ENCODE results near the gene EDC3.
"Not testable (repeated sequence)": the region's sequence is repeated elsewhere in the genome, so short reads cannot be mapped to it uniquely, and the experiment has no call there.

Gene EDC3

DNA sequence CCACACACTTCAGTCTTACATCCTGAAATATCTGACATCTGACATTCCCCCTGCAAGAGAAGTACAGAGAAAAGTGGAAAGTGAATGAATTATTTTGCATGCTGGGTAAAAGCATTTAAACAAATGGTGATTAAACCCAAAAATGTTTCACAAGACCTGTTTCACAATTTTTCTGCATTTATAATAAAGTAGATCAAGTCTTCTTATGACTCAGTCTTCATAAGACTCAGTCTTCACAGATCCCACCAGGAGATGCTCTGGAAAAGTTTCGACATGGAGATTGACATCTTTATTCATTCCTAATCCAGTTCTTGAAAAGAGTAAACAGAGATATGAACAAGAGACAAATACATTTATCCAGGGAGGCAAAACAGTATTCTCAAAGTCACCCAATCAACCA lies 13.2 kb upstream of the EDC3 start:
- no peak for DNase-seq

DNA sequence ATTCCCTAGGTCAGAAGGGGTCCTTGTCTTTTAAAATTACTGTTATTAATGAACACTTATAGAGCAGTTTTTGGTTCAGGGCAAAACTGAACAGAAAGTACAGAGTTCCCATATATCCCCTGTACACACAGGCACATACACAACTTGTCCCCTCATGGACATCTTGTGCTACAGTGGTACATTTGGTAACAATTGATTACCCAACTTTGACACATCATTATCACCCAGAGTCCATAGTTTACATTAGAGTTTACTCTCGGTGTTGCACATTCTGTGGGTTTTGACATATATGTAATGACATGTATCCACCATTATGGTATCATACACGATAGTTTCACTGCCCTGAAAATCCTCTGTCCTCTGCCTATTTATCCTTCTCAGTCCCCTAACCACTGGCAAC lies 984 bp upstream of the EDC3 start:
- DNase-seq = no peak

DNA sequence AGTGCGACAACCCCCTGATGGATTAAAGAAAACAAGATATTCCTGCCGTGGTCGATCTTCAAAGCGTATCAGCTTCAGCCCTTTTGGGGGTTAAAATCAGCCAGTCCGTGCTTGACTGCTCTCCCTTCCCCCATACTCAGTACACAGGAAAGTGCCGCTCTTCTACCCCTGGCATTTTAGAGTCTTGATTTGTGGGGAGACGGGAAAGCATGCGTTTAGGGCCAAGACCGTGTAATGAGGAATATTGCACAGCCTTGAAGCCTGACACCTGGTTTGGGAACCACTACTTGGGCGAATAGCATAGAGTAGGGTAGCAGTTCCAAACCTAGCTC lies 540 bp upstream of the EDC3 start:
- no peak for DNase-seq

DNA sequence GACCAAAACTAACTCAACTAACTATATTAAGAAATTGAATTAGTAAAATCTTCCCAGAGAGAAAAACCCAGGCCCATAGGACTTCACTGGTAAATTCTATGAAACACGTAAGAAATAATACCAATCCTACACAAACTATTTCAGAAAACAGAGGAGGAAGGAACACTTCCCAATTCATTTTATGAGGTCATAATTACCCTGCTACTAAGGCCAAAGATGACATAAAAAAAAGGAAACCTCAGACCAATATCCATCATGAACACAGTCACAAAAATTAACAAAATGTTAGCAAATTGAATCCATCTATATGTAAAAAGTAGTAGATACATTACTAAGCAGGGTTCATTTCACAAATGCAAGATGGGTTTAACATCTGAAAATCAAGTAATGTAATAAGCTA lies 3.5 kb downstream of the EDC3 start:
- DNase-seq = no peak

DNA sequence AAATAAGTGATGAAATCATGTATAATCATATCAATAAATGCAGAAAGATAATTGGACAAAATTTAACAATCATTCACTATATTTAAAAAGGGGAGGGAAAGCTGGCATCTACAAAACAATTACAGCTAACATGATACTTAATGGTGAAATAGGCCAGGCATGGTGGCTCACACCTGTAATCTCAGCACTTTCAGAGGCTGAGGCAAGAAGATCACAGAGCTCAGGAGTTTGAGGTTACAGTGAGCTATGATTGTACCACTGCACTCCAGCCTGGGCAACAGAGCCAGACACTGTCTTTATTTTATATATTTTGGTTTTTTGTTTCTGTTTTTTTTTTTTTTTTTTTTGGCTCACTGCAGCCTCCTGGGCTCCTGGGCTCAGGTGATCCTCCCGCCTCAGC lies 12.1 kb downstream of the EDC3 start:
- no peak for DNase-seq

DNA sequence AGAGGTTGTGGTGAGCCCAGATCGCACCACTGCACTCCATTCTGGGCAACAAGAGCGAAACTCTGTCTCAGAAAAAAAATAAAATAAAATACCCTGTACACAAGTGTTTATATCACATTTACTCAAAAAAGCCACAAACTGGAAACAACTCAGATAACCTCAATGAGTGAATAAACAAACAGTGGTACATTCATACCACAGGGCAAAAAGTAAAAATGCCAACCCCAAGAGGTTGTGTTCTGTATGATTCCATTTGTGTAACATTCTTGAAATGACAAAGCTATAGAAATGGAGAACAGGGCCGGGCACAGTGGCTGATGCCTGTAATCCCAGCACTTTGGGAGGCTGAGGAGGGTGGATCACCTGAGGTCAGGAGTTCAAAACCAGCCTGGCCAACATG lies 12.9 kb downstream of the EDC3 start:
- DNase-seq = no peak

DNA sequence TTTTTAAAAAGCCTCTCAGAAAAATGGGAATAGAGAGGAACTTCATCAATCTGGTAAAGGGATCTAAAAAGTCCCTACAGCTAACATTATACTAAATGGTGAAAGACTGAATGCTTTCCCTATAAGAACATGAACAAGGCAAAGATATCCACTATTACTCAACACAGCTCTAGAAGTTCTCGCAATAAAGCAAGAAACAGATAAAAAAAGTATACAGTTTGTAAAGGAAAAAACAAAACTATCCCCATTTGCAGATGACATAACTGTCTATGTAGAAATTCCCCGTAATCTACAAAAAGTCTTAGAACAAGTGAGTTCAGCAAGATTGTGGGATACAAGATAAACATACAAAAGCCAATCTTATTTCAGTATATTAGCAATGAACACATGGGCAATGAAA lies 15.4 kb downstream of the EDC3 start:
- no peak for DNase-seq

DNA sequence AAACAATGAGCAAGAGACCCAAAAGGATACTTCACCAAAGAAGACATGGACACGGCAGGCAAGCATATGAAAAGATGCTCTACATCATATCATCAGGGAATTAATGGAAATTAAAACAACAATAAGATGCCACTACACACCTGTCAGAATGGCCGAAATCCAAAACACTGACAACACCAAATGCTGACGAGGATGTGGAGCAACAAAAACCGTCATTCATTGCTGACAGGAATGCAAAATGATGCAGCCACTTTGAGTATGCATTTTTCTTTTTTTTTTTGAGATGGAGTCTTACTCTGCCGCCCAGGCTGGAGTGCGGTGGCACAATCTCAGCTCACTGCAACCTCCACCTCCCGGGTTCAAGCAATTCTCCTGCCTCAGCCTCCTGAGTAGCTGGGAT lies 19.0 kb downstream of the EDC3 start:
- DNase-seq = no peak

DNA sequence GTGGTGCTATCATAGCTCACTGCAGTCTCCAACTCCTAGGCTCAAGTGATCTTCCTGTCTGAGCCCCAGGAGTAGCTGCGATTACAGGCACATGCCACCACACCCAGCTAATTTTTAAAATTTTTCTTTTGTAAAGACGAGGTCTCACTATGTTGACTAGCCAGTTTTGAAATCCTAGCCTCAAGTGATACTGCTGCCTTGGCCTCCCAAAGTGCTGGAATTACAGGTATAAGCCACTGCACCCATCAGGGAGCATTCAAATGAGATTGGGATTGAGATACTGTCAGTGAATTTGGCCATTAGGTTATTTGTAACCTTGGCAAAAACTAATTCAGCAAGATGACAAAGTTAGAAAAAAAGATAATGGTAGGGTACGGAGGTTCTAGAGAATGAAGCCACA lies 21.7 kb downstream of the EDC3 start:
- no peak for DNase-seq

DNA sequence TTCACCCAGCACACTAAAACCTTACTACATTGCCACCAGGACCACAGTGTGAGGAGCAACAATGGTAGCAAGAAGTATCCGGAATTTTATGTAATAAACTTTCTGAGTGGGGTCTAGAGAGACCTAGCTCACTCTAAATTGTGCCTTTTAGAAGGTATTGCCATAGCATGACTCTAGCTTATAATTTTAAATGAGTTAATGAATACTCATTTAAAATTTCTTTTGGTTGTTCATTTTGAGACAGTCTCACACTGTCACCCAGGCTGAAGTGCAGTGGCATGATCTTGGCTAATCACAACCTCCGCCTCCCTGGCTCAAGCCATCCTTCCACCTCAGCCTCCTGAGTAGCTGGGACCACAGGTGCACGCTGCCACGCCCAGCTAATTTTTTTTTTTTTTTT lies 26.2 kb downstream of the EDC3 start:
- DNase-seq = no peak

DNA sequence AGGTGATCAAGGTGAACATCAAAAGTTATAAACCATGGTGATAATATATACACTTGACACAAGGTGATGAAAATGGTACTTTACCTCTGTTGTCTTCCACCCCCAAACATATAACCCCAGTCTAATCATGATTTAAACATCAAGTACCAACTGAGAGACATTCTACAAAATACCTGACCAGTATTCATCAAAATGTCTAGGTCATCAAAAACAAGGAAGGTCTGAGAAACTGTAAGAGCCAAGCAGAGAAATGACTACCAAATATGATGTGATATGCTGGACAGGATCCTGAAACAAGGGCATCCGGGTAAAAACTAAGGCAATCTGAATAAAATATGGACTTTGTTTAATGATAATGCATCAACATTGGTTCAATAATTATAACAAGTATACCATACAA lies 27.8 kb downstream of the EDC3 start:
- no peak for DNase-seq

DNA sequence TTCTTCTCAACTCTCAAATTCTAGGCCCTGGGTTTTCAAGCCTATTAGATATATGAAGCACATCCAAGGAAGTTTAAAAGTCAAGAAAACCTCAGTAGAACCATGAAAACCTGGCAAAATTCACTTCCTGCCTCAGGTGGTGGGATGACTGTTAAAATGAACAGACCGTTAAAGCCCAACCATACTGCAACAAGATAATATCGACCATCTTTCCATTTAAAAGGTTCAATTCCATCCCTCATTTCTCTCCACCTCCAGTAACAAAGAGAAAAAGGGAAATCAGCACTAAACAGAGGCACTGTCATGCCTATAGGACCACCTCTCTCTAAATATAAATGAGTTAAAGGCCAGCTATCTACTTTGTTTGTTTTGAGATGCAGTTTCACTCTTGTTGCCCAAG lies 31.2 kb downstream of the EDC3 start:
- DNase-seq = no peak

DNA sequence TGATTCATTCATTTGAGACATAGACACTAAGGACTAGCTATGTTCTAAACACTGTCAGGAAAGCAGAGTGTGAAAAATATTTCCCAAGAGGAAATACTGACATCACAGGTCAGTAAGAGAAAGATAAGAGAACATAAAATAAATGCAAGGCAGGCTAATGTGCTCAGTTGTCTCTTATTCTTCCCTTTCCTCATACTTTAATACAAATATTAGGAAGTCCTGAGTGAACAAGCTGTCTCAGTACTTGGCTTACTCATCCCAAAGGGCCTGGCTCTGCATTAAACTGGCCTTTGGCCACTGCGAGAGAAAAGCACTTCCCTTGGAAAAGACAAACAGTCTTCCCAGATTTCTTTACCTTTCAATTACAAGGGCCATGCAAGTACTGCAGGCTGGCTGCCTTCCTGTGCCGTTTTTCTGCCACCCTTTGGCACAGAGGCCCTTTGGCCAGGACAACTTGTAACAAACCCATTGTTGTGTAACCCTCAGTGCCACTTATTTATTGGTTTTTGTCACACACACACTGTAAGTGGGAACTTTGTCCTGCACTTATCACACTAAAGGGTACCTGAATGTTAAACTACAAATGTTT lies 31.7 kb downstream of the EDC3 start:
- DNase-seq = no peak

DNA sequence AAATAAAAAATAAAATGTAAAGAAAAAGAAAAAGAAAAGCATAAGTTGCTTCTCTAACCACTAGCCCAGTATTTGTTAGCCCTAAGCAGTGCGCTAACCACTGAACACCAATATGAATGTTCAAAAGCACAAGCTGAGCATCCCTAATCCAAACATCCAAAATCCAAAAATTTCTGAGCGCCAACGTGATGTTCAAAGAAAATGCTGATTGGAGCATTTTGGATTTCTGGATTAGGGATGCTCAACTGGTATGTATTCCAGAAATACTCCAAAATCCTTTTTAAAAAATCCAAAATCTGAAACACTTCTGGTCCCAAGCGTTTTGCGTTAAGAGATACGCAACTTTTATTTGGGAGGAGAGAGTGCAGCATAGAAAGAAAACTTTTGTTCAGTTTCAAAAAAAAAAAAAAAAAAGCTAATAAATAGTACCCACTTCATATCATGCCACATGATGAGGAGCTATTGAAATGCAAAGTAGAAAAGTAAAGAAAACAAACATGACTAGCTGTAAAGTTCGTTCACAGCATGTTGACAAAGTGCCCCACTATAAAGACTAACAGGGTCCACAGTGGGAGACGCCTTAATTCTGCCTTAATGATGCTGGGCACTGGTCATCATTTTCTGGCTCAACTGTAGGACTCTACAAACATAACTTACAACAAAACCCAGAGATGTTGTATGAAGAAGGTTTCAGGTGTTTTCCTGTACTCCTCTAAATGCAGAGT lies 32.4 kb downstream of the EDC3 start:
- DNase-seq = no peak

DNA sequence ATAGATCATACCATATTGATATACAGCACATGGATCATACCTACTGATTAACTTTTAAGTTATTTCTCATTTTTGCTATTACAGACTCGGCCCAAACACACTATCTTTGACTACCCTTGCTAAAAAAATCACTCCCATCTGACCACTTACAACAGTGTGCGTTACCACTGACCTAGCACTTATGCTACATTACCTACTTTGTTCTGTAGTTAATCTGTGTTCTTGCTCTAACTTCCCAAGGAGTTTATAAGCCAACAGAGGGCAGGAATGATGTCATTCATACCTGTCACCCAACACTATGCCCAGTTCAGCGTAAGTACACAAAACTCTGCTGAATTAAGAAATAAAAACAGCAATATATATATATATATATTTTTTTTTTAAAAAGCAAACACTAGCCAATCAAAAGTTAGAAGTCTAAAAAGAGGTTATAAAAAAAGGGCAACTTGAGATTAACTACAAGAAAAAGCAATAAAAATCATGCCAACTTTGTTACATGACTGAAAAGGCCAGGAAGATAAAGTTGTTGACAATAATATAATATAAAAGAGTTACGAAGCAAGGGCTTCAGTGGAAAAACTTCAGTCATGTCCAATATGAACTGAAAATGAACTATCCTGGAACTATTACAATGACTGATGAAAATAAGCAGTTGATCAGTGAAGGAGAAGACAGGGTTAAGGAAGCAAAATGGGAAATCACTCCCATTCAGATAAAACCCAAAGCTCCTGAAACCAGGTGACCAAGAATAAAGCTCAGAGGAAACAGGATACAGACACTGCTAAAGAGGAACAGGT lies 33.6 kb downstream of the EDC3 start:
- no peak for DNase-seq

DNA sequence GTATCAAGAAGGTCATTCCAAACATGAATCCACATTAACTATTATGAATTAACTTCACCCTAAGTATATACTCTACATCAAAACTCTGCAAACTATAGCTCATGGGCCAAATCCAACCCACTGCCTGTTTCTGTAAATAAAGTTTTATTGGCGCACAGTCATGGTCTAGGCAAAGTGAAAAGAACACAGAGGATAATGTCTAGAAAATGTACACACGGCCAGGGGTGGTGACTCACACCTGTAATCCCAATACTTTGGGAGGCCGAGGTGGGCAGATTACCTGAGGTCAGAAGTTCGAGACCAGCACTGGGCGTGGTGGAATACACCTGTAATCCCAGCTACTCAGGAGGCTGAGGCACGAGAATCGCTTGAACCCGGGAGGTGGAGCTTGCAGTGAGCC lies 34.5 kb downstream of the EDC3 start:
- DNase-seq = not testable (repeated sequence)

DNA sequence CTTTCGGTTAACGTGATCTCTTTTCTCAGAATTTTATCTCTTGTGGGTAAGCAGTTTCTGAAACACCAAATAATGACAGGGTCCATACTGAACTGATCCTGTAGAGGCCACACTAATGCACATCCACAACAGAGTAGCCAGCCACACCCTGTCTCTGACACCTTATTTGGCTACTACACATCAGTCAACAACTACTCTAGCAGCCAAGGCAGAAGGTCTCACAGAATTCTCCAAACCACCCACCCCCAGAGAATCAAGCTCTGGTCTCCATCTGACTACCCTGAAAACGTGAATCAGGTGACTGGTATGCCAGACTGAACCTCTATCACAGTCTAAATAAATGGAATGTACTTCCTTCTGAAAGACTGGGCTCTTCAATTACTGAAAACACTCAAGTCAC lies 38.0 kb downstream of the EDC3 start:
- no peak for DNase-seq

DNA sequence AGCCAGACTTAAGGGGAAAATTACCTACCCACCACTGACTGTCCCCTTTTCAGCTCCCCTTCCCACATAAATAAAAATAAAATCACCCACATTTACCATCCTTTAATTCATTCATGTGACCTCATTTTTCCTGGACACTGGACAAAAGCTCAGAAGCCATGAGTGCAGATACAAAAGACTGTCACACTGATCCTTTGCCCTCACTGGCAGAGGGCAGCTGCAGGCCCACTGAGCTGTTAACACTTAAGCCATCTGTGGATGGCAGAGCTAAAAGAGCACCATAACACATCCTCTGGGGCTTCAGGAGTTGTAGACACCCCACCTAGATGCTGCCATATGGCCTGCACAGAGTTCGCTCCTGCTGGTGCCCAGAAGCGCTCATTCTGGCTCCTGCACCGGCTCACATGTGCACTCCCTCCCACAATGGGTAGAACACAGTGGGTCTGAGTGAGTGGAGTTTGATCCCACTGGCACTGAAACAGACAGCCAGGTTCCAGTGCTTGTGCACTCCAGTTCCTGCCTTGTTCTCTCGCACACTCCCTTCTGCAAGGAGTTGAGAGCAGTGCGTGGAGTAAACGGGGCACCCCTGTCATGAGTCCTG lies 38.8 kb downstream of the EDC3 start:
- DNase-seq = peak; percentile 76

DNA sequence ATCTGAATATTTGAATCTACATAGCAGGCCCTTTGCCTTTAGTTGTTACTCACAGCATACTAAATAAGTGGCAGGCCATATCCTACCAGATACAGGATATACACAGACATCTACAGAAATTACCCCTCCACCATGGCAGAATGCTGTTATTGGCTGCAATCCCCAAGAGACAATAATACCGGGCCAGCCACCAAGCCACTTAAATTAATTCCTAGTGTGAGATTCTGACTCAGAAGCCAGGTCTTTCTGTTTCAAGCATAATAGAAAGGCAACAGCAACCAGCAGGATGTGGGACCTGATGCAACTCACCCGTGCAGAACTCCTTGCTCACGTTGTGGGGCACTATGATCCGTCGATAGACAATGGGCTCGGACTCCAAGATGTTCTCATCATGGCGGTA lies 40.4 kb downstream of the EDC3 start:
- DNase-seq = no peak

DNA sequence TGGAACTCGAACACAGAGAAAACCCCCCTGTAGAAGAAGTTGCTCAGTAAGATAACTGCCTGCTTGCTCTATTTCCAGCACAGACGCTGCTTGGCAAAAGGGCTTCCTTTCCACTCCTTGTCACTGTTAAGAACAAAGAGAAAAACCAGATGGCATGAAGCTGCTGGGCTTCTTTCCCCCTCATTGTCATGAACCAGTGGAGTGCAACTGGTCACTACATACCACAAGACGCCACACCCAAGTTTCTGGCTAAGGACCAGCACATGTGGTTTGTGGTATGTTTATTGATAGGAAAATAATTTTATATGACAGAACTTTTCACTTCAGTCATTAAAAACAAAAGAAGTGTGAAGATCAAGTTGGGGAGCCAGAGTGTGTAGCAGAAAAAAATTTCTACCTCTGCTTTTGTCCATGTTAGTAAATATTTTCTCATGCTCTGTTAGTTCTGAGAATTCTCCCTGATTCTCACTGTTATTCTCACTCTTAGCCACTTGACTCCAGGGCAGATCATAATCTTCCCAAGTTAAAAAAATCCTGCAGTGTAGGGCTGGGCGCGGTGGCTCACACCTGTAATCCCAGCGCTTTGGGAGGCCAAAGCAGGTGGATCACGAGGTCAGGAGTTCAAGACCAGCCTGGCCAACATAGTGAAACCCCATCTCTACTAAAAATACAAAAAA lies 42.3 kb downstream of the EDC3 start:
- DNase-seq = no peak

DNA sequence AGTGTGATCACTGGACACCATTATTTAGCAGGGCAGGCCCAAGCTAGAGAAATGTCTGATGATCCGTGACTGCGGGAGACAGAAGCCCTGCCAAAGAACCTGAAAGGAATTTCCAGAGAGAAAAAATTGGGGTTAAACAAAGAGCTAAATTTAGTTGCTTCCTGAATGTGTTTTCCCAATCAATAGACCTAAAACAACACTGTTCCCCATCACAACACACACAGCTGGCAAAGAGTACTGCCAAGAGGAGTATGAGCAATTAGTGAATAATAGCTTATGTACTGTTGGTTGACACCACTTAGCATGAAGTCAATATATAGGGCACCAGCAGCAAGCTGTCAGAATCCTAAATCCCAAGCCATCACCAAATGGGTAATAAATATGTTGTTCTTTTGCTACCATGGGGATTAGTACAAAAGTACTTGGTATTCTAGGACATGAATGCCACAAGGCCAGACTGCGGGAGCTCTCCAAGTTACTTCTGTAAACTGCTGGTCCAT lies 44.5 kb downstream of the EDC3 start:
- peak; percentile 17 for DNase-seq

DNA sequence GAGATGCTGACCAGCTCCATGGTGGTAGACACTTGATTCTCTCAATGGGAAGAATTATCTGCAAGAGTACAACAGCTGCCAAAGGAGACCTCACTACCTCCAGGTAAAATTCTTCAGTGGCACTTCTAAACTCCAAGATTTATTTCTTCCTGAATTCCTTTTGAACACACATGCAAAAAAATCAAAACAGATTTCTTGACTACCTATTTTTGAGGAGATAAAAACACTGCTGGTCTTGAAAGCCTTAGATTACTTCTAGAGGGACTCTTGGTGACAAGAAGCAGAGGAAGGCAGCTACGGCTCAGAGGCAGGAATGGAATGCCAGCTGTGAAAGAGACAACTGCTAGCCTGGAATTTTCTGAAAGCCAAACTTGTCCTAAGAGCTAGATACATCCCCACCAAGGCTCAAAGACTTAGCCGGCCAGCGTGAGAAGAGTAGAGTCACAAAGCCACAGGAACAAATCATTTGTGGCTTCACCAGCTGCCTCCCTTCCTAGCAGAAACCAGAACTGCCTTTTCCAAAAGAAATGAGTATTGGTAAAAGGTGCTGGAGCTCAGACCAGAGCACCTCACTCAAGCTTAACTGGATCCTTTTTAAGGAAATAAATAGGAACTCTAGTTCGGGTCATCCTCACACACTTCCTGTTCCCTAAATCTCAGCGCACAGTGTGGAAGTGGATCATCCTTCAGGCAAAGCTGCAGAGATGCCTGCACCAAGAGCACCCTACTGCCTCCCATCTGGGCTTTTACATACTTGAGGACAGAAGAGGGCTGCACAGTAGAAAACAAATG lies 47.6 kb downstream of the EDC3 start:
- no peak for DNase-seq
